Omental fat pad (tissue), 4 donors: ENCODE measurements around the gene OR51B6. TPM values are rescaled to one million over a fixed set of nuclear protein-coding genes. Genes with fewer than 3 reads are reported as not detected.

Source experiments
- ATAC-seq: fragments of 150-250 bp; one replicate; pipeline ENCODE4 v1.9.1; 2016; ENCODE audit warnings: mild to moderate bottlenecking, moderate library complexity; ENCODE audit not compliant: low FRiP score
- DNase-seq: peaks from one replicate; pipeline ENCODE4 v3.0.0-alpha.2; 2019; ENCODE audit warnings: low spot score
- small RNA-seq: library from RNA; depleted of rRNA; stranded (forward); fragments of <200 nt; gene quantifications from one replicate; pipeline ENCODE3, GENCODE V24; 2016
- total RNA-seq, 4 donors: library from RNA; depleted of rRNA; stranded (reverse); fragments of >200 nt; gene quantifications; one replicate each; pipeline ENCODE4 v1.1.0, GENCODE V29; 2016
- TF ChIP-seq, protein P1 (sequence below), 3 donors: fragments of 450-650 bp; IDR thresholded peaks; one replicate each; pipeline ENCODE4 v1.5.1; 2016 to 2017; ENCODE audit warnings: antibody characterized with exemption in 3 of 3, mild to moderate bottlenecking in 3 of 3, moderate library complexity in 2 of 3

OR51B6 gene
- total RNA-seq, 4 donors from 2014 or later: not detected

DNA sequence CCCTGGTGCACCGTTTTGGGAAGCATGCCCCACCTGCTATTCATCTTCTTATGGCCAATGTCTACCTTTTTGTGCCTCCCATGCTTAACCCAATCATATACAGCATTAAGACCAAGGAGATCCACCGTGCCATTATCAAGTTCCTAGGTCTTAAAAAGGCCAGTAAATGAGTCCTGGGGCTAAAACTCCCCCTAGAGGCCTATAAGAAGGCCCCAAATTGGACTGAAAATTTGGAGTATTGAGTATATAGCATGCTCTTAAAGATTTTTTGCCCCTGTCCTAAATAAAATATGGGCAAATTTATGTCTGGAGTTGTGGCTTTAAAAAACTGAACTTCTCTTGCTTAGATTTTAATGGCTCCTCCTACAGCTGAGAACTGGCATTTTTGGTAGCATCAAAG lies 38.9 kb downstream of the OR51B6 start:
- DNase-seq (no peak), ATAC-seq (no peak)
- TF ChIP-seq, protein P1, sequence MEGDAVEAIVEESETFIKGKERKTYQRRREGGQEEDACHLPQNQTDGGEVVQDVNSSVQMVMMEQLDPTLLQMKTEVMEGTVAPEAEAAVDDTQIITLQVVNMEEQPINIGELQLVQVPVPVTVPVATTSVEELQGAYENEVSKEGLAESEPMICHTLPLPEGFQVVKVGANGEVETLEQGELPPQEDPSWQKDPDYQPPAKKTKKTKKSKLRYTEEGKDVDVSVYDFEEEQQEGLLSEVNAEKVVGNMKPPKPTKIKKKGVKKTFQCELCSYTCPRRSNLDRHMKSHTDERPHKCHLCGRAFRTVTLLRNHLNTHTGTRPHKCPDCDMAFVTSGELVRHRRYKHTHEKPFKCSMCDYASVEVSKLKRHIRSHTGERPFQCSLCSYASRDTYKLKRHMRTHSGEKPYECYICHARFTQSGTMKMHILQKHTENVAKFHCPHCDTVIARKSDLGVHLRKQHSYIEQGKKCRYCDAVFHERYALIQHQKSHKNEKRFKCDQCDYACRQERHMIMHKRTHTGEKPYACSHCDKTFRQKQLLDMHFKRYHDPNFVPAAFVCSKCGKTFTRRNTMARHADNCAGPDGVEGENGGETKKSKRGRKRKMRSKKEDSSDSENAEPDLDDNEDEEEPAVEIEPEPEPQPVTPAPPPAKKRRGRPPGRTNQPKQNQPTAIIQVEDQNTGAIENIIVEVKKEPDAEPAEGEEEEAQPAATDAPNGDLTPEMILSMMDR (IDR thresholded peaks at IDR 0.05): no peak

DNA sequence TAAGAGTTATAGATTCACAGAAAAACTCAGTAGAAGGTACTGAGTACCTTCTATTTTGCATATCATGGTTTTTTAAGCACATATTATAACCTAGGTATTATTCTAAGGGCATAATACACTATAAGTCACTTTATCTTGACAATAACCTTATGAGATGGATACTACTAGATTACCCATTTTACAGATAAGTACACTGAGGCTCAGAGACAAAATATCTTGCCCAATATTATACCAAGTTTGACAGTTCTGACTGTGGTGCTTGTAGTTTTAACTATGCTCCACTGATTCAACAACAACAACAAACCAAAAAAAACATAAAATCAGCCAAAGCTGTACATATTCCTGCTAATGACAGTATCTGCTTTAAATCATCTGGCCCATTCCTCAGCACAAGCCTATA lies 42.8 kb downstream of the OR51B6 start:
- TF ChIP-seq, protein P1 (IDR thresholded peaks at IDR 0.05): no peak
- DNase-seq: no peak
- no peak for ATAC-seq

DNA sequence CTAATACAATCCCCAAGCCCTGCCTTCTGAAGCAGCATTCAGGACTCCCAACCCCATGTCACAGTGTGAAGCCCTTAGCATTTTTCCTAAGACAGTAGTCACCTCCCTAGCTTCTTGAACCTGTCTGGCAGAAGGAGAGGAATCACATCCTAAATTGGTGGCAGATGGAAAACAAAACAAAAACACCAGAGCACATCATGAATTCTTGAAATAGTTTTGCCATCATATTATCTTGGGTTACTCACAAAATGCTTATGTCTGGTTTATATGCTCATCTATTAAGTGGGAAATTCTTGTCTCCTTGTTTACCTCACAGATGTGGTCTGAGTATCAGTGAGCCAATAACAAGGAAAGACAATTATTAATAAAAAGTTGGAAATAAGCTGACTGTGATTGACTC lies 47.6 kb downstream of the OR51B6 start:
- TF ChIP-seq, protein P1 (IDR thresholded peaks at IDR 0.05): no peak
- ATAC-seq: no peak
- no peak for DNase-seq

Small RNAs within 50 kb of the gene (small RNA-seq; reads per million reads assigned to genes)
- not detected for gene AC104389.3

Other genes starting within 250 kb of the OR51B6 start
- not detected for gene OR52A5, start 213.2 kb upstream of the OR51B6 start, total RNA-seq
- not detected for gene OR52A1, start 196.8 kb upstream of the OR51B6 start, total RNA-seq
- gene OR51V1, start 150.8 kb upstream of the OR51B6 start, total RNA-seq: not detected
- 1,000 to 10,000 TPM in 1 of 4 donors, 100 to 1,000 TPM in 3; 160 to 1,928 (median 219) TPM for gene HBB, start 124.4 kb upstream of the OR51B6 start, total RNA-seq
- gene HBD, start 117.0 kb upstream of the OR51B6 start, total RNA-seq: 1 to 10 TPM in 2 of 4 donors, not detected in 2; 1.1 to 3.2 TPM
- gene HBG1, start 101.7 kb upstream of the OR51B6 start, total RNA-seq: not detected
- gene HBG2, start 96.7 kb upstream of the OR51B6 start, total RNA-seq: 1 to 10 TPM in 1 of 4 donors, not detected in 3; 2.1 TPM
- gene HBE1, start 81.6 kb upstream of the OR51B6 start, total RNA-seq: not detected
- not detected for gene OR51B4, start 49.6 kb upstream of the OR51B6 start, total RNA-seq
- 1 to 10 TPM in 1 of 4 donors, under 1 TPM in 1, not detected in 2; 0.46 to 1.1 TPM for gene OR51B2, start 27.2 kb upstream of the OR51B6 start, total RNA-seq
- gene OR51B5, start 8.0 kb upstream of the OR51B6 start, total RNA-seq: under 1 TPM in 3 of 4 donors, not detected in 1; 0.36 to 0.63 (median 0.46) TPM
- not detected for gene OR51M1, start 32.3 kb downstream of the OR51B6 start, total RNA-seq
- not detected for gene OR51Q1, start 70.6 kb downstream of the OR51B6 start, total RNA-seq
- under 1 TPM in 1 of 4 donors, not detected in 3; 0.96 TPM for gene OR51I1, start 90.0 kb downstream of the OR51B6 start, total RNA-seq
- not detected for gene OR51I2, start 97.8 kb downstream of the OR51B6 start, total RNA-seq
- gene OR52D1, start 137.2 kb downstream of the OR51B6 start, total RNA-seq: not detected
- gene UBQLN3, start 158.4 kb downstream of the OR51B6 start, total RNA-seq: 1 to 10 TPM in 2 of 4 donors, under 1 TPM in 2; 0.82 to 1.3 (median 0.98) TPM
- 1 to 10 TPM in 2 of 4 donors, under 1 TPM in 2; 0.19 to 1.7 (median 0.81) TPM for gene UBQLNL, start 165.2 kb downstream of the OR51B6 start, total RNA-seq
- 1 to 10 TPM in 1 of 4 donors, under 1 TPM in 1, not detected in 2; 0.48 to 1.8 TPM for gene OR52H1, start 197.0 kb downstream of the OR51B6 start, total RNA-seq
- not detected for gene OR52B6, start 229.4 kb downstream of the OR51B6 start, total RNA-seq
- gene TRIM6, start 245.1 kb downstream of the OR51B6 start, total RNA-seq: 1 to 10 TPM; 1.9 to 3.3 (median 2.8) TPM